Activated CD4-positive, alpha-beta T cell treated with anti-CD3 and anti-CD28 coated beads, Interleukin-2, amount 50 U/mL, for 4 hours (primary cell): ENCODE data around the gene TMEM108.

Experiments
- DNase-seq, 2 experiments: peaks; one replicate each; pipeline ENCODE4 v3.0.0-alpha.2; 2020

The TMEM108 gene

GRCh38 chr3:133246119-133246518 is 207.9 kb downstream of the TMEM108 start:
- DNase-seq, result no peak

GRCh38 chr3:133246773-133247172 is 208.6 kb downstream of the TMEM108 start:
- no peak for DNase-seq

GRCh38 chr3:133248389-133248788 is 210.2 kb downstream of the TMEM108 start:
- DNase-seq, result no peak

- no peak for DNase-seq
Measured at GRCh38 chr3:133249490-133249889, 211.3 kb downstream of the TMEM108 start.

DNA sequence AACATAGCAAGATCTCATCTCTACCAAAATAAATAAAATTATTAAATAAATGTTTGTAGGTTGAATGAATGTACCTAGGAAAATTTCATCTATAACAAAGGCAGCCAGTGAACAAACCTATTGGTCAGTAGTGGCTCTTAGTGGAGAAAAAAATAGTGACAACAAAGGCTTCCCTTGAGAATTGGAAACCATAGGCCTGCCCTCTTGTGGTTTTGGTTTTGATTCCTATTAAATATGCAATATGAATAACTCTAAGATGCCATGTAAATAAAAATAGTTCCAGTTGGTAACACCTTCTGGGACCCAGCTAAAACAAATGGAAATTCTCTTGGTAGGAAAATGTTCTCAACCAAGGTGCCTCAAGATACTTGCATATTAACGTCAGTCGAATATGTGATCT is 216.0 kb downstream of the TMEM108 start:
- no peak for DNase-seq

GRCh38 chr3:133254716-133255115 is 216.5 kb downstream of the TMEM108 start:
- DNase-seq, result no peak

DNA sequence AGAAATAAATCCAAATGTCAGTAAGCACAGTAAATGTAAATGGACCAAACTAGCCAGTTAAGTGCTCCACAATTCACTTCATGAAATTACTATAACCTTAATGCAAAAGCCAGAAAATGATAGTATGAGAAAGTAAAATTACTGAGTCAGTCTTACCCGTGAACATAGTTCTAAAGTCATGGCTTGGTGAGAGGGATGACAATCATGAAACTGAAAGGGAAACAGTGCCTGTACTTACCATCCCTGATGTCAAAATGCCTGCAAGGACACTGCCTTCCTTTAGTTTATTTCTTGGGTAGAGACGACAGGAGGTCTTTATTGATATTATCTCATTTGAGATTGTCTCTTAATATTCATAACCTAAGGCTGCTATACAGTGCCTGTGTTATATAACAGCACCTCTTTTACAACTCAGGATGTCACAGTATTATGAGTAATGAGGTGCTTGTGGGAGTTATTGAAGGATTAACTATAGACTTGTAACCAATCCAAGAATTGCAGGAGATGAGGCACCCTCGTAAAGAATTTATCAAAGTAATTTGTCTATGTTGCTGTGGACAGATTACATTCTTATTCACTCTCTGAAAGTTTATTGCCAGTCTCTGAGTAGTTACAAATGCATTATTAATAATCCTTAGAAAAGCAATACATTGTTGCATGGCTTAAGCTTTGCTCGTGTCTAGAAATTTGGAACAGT is 218.7 kb downstream of the TMEM108 start:
- DNase-seq, result no peak

- no peak for DNase-seq
Measured at GRCh38 chr3:133258358-133258757, 220.2 kb downstream of the TMEM108 start.

DNA sequence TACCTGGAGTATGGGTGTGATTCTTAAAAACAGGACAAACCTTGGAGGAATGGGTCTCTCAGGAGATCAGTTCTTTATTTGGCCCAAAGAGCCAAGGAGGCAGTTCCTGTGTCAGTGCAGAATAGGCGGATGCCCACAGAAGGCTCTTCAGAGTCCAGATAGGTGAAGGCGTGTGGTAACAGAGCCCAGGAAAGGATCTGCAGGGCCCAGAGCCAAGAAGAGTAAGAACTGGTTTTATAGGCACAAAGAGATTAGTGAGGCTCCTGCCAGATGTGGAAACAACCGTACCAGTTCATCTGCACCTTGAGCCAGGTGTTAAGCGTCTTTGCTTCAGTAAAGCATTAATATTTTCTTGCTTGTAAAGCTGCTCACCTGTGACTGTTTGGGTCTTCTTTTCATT is 221.6 kb downstream of the TMEM108 start:
- no peak for DNase-seq

GRCh38 chr3:133262333-133262732 is 224.1 kb downstream of the TMEM108 start:
- DNase-seq, result no peak

DNA sequence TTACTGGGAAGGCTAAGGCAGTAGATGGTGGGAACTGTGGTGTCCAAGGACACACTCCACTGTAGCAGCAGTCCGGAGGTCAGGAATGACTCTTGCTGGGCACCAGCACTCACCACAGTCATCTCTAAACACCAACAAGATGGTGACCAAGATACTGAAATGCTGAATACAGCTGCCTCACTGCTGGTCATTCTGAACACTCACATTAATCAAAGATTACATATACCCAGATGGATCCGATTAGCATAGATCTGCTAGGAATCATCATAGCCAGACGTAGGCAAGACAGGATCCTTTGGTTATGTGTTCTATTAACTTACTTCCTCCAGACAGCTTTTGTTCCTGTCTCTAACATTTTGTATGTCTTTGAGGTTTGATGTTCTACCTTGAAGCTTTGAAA is 226.7 kb downstream of the TMEM108 start:
- no peak for DNase-seq

- DNase-seq, result no peak
Measured at GRCh38 chr3:133268726-133269134, 230.5 kb downstream of the TMEM108 start.

DNA sequence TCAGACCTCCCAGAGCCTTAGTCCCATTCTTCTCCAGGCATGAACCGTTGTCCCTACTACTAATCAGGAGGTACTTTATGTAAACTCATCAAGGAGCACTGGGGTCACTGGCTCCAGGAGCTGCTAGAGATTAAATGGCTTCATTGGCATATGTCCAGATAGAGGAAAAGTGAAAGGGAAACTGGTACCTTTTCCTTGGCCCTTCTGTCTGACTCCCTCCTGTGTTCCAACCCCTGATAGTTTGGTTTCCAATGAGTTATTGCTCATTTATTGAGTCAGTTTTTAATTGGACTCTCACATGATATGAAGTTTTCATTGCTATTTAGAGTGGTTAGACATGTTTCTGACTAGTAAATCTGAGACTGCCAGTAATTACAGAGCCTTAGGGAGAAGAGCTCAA is 231.2 kb downstream of the TMEM108 start:
- DNase-seq, result no peak

GRCh38 chr3:133270631-133271030 is 232.4 kb downstream of the TMEM108 start:
- no peak for DNase-seq

DNA sequence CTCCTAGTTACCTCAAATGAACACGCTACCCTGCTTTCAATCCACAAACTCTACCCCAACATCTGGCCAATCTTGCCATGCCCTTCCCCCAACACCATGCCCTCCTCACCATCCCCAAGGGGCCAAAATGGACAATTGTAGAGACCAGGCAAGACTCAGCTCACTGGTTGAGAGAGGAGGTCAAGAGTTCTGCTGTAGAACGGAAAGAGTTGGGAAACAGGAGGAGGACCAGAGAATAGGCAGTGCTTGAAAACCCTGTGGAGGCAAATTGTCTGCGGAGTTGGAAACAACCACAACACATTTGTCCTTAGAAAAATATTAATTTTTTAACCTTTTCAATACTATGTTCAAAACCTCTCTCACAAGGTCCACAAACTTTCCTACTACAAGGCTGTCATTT is 232.9 kb downstream of the TMEM108 start:
- no peak for DNase-seq

DNA sequence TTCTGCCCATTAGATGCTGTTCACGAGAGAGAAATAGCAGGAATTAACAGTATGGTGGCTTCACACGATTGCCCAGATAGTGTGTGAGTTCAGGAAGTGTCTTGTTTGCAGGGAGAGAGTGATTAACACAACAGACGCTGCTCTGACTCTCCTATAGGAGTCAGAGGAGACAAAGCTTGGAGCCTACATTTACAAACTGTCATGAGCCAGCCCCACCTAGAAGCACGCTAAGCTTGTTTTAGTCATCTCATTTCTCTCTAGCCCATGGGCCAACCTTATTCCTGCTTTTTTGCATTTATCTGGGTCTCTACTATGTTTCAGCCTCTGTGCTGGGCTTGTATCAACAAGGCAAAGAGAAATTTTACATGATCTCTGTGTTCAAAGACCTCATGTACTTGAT is 233.3 kb downstream of the TMEM108 start:
- no peak for DNase-seq

DNA sequence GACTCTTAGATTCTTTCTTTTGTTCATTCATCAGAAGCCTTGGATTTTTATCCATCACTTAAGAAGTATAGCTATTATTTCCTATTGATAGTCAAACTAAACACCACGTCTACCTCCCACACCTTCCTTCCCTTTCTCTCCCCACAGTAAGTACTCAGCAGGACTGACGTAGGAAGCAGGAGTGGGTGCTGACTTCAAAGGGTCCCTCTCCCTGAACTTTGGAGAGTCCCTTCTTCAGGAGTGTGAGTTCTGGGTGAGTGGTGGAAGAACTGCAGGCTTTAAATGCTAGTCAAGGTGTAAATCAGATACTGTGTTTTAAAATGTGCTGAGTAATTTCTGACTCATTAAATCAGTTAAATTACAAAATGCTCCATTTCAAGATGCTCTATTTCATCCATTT is 235.2 kb downstream of the TMEM108 start:
- DNase-seq, result no peak

DNA sequence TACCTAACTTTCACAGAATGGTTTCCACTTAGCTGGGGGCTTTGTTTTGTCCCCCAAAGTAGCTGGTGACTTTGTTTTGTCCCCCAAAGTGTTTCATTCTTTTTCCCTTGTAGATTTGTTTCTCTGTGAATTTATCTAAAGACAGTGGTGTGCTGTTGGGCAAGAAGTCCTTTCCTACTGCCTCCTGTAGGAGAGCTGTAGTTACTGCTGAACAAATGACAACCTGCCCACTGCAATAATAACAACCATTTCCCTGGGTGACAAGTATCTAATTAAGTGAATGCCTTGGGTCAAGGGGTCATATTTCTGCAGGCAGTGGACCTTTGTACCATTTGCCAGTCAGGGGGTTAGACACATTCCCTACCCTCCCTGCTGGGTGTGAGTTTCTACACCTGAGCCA is 236.3 kb downstream of the TMEM108 start:
- DNase-seq, result no peak

GRCh38 chr3:133276594-133276993 is 238.4 kb downstream of the TMEM108 start:
- DNase-seq, result no peak

DNA sequence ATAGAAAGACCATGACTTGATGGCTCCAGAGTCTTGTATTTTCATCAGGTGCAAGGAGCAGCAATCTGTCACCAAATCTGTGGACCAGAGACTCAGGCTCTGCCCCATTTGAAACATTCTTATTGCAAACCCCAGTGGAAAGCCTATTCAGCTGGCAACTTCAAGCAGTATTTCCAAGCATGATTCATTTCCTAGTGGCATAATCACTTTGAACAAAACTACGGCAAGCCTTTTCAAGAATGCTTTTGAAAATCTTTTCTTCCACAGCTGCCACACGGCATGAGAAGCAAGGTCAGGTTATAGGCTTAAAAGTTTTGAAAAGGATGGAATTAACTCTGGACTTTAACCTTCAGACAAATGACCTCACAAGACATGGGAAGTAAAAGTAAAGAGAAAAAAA is 239.6 kb downstream of the TMEM108 start:
- DNase-seq, result no peak

DNA sequence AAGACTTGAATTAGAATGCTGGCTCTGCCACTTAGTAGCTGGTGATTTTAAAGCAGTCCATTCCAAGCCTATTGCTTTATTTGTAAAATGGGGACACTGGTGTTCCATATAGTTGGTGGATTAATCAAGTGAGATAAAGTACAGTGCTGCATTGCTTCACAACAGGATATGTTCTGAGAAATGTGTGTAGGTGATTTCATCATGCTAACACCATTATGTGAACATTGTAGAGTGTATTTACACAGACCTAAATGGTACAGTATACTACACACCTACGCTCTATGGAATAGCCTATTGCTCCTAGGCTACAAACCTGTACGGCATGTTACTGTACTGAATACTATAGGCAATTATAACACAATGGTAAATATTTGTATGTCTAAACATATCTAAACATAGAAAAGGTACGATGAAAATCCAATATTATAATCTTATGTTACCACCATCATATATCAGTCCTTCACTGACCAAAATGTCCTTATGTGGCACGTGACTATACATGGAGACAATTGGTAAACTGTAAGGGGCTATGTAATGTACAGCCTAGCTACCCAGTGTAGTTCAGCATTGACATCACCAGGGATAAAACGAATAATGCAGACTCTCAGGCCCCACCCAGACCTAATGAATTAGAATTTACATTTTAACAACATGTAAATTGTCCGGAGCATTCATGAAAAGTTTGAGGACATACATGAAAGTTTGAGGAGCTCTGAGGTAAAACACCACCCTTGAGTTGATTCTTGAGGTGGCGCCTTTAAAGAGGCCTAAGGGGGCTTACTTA is 240.3 kb downstream of the TMEM108 start:
- DNase-seq, result no peak

GRCh38 chr3:133280586-133280985 is 242.4 kb downstream of the TMEM108 start:
- DNase-seq, result no peak

- DNase-seq, result no peak
Measured at GRCh38 chr3:133282236-133282635, 244.0 kb downstream of the TMEM108 start.

DNA sequence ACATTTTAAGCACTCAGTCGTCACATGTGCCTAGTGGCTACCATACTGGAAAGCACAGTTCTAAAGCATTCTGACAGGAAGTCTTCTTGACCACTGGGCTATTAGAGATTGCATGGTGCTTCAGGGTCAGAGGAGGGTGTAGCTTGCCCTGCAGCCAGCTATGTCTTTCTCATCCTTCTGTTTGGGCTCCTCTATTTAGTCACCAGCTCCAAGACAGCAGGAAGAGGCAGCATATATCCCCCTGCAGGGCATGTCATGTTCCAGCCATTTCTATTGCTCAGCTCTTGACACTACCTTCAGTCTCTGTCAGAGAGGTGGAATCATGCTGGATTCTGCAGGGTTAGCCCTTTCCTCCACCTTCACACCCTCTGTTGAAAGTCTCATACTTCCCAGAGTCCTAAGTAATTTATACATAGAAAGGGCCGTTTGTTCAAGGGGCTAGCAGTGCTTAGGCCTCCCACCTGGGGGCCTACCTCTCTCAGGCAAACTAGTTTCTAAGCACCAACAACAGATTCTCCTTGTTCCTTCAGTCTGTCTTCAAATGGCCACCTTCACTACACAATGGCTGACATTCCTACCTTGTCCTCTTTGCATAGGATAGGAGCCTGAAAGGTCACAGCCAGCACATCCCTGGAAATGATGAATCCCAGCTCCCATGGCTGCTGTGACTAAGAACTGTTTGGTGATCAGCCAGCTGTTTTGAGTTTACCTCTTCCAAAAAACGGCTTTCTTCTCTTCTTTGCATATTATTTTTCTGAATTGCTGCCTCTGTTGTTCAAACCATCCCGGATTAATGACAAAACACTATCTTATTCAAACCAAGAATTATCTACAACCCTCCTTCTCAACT is 246.0 kb downstream of the TMEM108 start:
- DNase-seq, result no peak
